Activated naive CD4-positive, alpha-beta T cell treated with anti-CD3 and anti-CD28 coated beads for 36 hours (primary cell): Measurements from ENCODE around the gene NUPR2. TPM values are rescaled to one million over a fixed set of nuclear protein-coding genes. Genes with fewer than 3 reads are reported as not detected.
"Not testable (repeated sequence)": the region's sequence is repeated elsewhere in the genome, so short reads cannot be mapped to it uniquely, and the experiment has no call there.

Source experiments
- CTCF ChIA-PET: fragments of 350-600 bp; sonication (Branson Sonifier 250); formaldehyde crosslinking; loops from one replicate; lab custom pipeline; 2021; ENCODE audit warnings: antibody characterized with exemption; lab: Charles Lee
- DNase-seq: peaks from one replicate; pipeline ENCODE4 v3.0.0-alpha.2; 2020
- H3K27ac Mint-ChIP-seq: one replicate; pipeline ENCODE4 v1.8.0; 2021; ENCODE audit warnings: mild to moderate bottlenecking, mixed read lengths
- H3K27me3 Mint-ChIP-seq: one replicate; pipeline ENCODE4 v1.8.0; 2021; ENCODE audit warnings: low read depth, mixed read lengths
- H3K36me3 Mint-ChIP-seq: one replicate; pipeline ENCODE4 v1.8.0; 2021; ENCODE audit warnings: low read depth, mixed read lengths
- H3K4me1 Mint-ChIP-seq: one replicate; pipeline ENCODE4 v1.8.0; 2021; ENCODE audit warnings: low read depth, mixed read lengths
- H3K4me3 Mint-ChIP-seq: one replicate; pipeline ENCODE4 v1.8.0; 2021; ENCODE audit warnings: mild to moderate bottlenecking, moderate library complexity, mixed read lengths
- H3K9me3 Mint-ChIP-seq: one replicate; pipeline ENCODE4 v1.8.0; 2021; ENCODE audit warnings: mixed read lengths
- intact Hi-C: fragments of 100-400 bp; cut with micrococcal nuclease; formaldehyde crosslinking; loops from one replicate; pipeline ENCODE4 v1.15.1; 2023
- total RNA-seq, 2 experiments: library from RNA; stranded (reverse); gene quantifications; one replicate each; pipeline ENCODE4 v1.2.3, GENCODE V29; 2021

Gene NUPR2
- total RNA-seq, 2 experiments from 2014 or later = not detected

DNA sequence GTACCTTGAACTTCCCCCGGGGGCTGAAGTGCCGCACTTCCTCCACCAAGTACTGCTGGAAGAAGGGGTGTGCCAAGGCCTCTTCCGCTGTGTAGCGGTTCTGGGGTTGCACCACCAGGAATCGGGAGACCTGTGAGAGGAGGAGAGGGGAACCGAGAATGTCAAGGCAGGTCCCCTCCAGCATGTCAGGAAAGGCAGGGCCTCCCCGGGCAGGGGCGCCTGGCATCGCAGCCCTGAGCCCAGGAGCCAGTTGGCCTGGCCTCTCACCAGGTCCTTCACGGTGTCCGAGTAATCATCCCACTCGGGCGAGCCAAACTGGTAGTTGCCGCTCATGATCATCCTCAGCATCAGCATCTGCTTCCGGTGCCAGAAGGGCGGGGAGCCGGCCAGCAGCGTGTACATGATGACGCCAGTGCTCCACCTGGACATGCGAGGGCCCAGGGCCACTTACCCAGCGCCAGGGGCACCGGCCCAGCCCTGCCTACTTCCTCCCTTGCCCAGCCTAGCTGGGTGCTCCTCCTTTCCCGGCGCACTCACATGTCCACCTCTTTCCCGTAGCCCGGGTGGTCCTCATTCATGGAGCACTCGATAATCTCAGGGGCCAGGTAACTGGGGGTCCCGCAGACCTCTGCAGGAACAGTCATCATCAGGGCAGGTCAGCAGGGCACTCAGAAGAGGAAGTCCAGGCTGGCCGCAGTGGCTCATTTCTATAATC is 34.4 kb downstream of the NUPR2 start:
- no peak overlapping the region for H3K4me3 Mint-ChIP-seq
- H3K27me3 Mint-ChIP-seq = no peaks in the 10 kb centered on the region
- H3K27ac Mint-ChIP-seq = no peak overlapping the region
- DNase-seq = no peak
- intact Hi-C loops = no loop called here
- H3K36me3 Mint-ChIP-seq = peaks cover 25% of the 10 kb centered on the region
- no peaks in the 10 kb centered on the region for H3K4me1 Mint-ChIP-seq
- CTCF ChIA-PET = no interaction called here
- H3K9me3 Mint-ChIP-seq = no peaks in the 10 kb centered on the region

DNA sequence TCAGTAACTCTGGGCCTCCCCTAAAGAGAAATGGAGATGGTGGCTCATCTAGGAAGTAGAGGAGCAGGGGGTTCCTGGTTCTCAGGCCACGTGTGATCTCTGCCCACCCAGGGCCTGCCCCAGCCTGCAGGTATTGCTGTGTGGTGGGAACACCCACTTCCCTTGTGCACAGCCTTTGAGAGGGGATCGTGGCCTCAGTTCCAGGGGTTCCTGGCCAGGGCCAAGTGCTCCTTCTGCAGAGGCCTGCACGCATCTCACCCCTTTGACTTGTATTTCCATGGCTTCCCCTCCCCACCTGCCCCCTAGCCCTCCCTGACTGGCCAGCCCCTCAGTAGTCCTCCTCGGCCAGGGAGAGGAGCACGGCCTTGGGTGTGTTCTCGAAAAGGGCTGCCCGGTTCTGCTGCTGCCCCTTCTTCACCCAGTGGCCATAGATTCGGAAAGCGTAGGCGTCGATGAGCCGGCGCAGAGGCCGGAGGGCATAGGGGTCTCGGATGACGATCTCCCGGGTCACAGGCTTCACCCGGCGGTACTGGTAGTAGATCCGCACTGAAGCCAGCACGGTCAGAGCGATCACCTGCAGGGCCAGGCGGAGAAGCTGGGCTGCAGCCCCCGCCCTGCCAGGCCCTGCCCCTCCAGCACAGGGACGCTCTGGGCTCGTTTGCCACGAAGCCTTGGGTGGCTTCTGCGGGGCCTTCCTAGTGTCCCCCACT is 35.3 kb downstream of the NUPR2 start:
- H3K4me1 Mint-ChIP-seq, DNase-seq, H3K9me3 Mint-ChIP-seq, H3K4me3 Mint-ChIP-seq, H3K27ac Mint-ChIP-seq, CTCF ChIA-PET, H3K27me3 Mint-ChIP-seq, intact Hi-C loops: not testable (repeated sequence)
- H3K36me3 Mint-ChIP-seq = peaks cover 23% of the 10 kb centered on the region

DNA sequence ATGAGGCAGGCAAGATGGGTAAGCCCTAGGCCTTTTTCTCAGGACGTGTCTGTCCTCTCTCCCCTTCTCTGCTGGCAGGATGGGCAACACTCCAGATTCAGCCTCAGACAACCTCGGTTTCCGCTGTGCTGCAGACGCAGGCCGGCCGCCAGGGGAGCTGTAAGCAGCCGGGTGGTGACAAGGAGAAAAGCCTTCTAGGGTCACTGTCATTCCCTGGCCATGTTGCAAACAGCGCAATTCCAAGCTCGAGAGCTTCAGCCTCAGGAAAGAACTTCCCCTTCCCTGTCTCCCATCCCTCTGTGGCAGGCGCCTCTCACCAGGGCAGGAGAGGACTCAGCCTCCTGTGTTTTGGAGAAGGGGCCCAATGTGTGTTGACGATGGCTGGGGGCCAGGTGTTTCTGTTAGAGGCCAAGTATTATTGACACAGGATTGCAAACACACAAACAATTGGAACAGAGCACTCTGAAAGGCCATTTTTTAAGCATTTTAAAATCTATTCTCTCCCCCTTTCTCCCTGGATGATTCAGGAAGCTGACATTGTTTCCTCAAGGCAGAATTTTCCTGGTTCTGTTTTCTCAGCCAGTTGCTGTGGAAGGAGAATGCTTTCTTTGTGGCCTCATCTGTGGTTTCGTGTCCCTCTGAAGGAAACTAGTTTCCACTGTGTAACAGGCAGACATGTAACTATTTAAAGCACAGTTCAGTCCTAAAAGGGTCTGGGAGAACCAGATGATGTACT is 36.6 kb downstream of the NUPR2 start:
- no peak overlapping the region for H3K27ac Mint-ChIP-seq
- peaks cover 26% of the 10 kb centered on the region for H3K36me3 Mint-ChIP-seq
- H3K9me3 Mint-ChIP-seq = no peaks in the 10 kb centered on the region
- intact Hi-C loops = no loop called here
- H3K4me3 Mint-ChIP-seq = no peak overlapping the region
- no peaks in the 10 kb centered on the region for H3K27me3 Mint-ChIP-seq
- CTCF ChIA-PET = interaction anchor here (1.4 kb wide), 1 partner anchor 14 kb away, joined by 4 read pairs; no protein-coding TSS in a partner anchor
- H3K4me1 Mint-ChIP-seq = peaks cover 2% of the 10 kb centered on the region
- no peak for DNase-seq

DNA sequence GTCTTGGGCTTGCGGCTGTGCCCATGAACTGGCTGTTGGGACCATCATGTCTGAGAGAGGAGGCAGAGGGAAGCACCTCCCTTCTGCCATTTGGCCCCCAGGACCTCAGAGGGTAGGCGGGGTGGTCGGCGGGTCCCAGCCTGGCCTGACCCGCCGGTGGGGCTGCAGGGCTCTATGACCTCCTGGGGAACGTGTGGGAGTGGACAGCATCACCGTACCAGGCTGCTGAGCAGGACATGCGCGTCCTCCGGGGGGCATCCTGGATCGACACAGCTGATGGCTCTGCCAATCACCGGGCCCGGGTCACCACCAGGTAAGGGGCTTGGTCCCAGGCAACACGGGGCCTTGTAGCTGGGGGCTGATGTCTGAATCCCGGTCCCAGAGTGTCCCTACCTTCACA is 38.0 kb downstream of the NUPR2 start:
- H3K27me3 Mint-ChIP-seq = no peaks in the 10 kb centered on the region
- DNase-seq = no peak
- no peak overlapping the region for H3K4me3 Mint-ChIP-seq
- CTCF ChIA-PET = interaction anchor here (1.4 kb wide), 1 partner anchor 13 kb away, joined by 4 read pairs; no protein-coding TSS in a partner anchor
- H3K9me3 Mint-ChIP-seq = no peaks in the 10 kb centered on the region
- peaks cover 29% of the 10 kb centered on the region for H3K36me3 Mint-ChIP-seq
- no peak overlapping the region for H3K27ac Mint-ChIP-seq
- peaks cover 6% of the 10 kb centered on the region for H3K4me1 Mint-ChIP-seq
- intact Hi-C loops = no loop called here

DNA sequence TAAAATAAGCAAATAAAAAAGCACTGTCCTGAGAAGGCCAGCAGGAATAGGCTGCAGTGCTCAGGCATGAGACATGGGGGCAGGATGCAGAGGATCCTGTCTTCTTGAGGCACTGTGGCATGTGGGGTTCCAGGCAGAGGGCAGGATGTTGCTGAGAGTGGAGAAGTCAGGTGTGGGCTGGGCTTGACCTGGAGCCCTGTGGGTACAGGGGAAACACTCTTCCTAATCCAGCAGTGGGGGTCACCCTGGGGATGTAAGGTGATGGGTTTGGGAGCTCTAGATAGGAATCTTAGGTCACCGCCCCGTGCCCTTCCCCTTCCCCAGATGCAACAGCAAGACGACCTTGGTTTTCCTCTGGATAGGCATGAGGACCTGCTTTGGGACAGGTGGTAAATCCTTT is 38.5 kb downstream of the NUPR2 start:
- Mint-ChIP-seq H3K4me3 (no peak overlapping the region), H3K36me3 (peaks cover 34% of the 10 kb centered on the region), H3K27me3 (no peaks in the 10 kb centered on the region), H3K4me1 (peaks cover 6% of the 10 kb centered on the region), H3K9me3 (no peaks in the 10 kb centered on the region), H3K27ac (no peak overlapping the region)
- CTCF ChIA-PET = interaction anchor here (0.6 to 1.4 kb wide), 2 partner anchors 12 to 53 kb away, joined by 4 to 6 read pairs; no protein-coding TSS in a partner anchor
- DNase-seq = no peak
- intact Hi-C loops = no loop called here

DNA sequence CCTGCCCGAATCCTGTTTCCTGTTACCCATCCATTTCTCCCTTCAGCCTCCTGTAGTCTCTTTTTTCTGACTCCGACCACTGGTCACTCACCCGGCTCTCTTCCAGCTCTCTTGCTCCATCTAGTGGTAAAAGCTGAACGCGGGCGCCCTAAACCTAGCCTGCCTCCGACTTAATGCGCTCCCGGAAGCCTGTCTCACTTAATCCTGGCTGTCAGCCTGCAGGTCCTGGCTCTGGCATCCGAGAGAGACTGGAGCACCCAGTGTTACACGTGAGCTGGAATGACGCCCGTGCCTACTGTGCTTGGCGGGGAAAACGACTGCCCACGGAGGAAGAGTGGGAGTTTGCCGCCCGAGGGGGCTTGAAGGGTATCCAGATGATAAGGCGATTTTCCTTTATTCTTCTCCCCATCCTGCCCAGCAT is 41.8 kb downstream of the NUPR2 start:
- no peaks in the 10 kb centered on the region for H3K9me3 Mint-ChIP-seq
- peaks cover 6% of the 10 kb centered on the region for H3K4me1 Mint-ChIP-seq
- CTCF ChIA-PET = interaction anchor here (0.5 to 4.9 kb wide), 23 partner anchors 9 to 750 kb away, joined by 3 to 19 read pairs (median 4); partner anchors contain the start of genes CCT6A, CHCHD2 and PSPH
- H3K27ac Mint-ChIP-seq = peak overlapping the region; percentile 3
- peak; percentile 72 for DNase-seq
- H3K4me3 Mint-ChIP-seq = no peak overlapping the region
- intact Hi-C loops = loop anchor here (1.0 kb wide), 2 partner anchors 70 to 433 kb away; no protein-coding TSS in a partner anchor
- no peaks in the 10 kb centered on the region for H3K27me3 Mint-ChIP-seq
- H3K36me3 Mint-ChIP-seq = peaks cover 32% of the 10 kb centered on the region

DNA sequence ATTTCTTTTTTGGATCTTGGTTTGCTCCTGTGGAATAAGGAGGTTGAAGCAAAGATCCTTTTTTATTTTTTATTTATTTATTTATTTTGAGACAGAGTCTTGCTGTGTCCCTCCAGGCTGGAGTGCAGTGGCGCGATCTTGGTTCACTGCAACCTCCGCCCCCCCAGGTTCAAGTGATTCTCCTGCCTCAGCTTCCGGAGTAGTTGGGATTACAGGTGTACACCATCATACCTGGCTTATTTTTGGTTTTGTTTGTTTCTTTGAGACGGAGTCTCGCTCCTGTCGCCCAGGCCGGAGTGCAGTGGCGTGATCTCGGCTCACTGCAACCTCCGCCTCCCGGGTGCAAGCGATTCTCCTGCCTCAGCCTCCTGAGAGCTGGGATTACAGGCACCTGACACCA is 49.8 kb downstream of the NUPR2 start:
- intact Hi-C loops, H3K4me3 Mint-ChIP-seq, H3K27me3 Mint-ChIP-seq, H3K27ac Mint-ChIP-seq, DNase-seq, H3K9me3 Mint-ChIP-seq: not testable (repeated sequence)
- Mint-ChIP-seq H3K36me3 (peaks cover 38% of the 10 kb centered on the region), H3K4me1 (peaks cover 27% of the 10 kb centered on the region)
- CTCF ChIA-PET = interaction anchor here (2.1 kb wide), 1 partner anchor 8 kb away, joined by 8 read pairs; no protein-coding TSS in a partner anchor

Other genes with a start within 250 kb of the NUPR2 start
- 1 to 10 TPM; 1.5 to 2.6 TPM for gene ZNF713, start 229.0 kb downstream of the NUPR2 start, total RNA-seq
- gene MRPS17, start 164.5 kb downstream of the NUPR2 start, total RNA-seq = 10 to 100 TPM; 17.3 to 18.7 TPM
- gene NIPSNAP2, start 151.8 kb downstream of the NUPR2 start, total RNA-seq = 10 to 100 TPM; 57.3 to 57.6 TPM
- 10 to 100 TPM; 15.7 to 18.6 TPM for gene PSPH, start 65.0 kb downstream of the NUPR2 start, total RNA-seq
- gene CCT6A, start 64.7 kb downstream of the NUPR2 start, total RNA-seq = 100 to 1,000 TPM; 225 to 231 TPM
- 100 to 1,000 TPM; 143 to 159 TPM for gene SUMF2, start 52.1 kb downstream of the NUPR2 start, total RNA-seq
- 1 to 10 TPM; 3.6 to 3.8 TPM for gene PHKG1, start 23.5 kb downstream of the NUPR2 start, total RNA-seq
- 100 to 1,000 TPM; 793 TPM for gene CHCHD2, start 9.9 kb downstream of the NUPR2 start, total RNA-seq